ENCODE data around the gene KCTD17. TPM values are rescaled to one million over a fixed set of nuclear protein-coding genes. Genes with fewer than 3 reads are reported as not detected.

Gene KCTD17
- total and polyA plus RNA-seq, 2 of the 13 experiments (the other 11 are each of a cell fraction or from before 2014, with no cell fraction given), result 5.3 to 11.7 TPM

DNA sequence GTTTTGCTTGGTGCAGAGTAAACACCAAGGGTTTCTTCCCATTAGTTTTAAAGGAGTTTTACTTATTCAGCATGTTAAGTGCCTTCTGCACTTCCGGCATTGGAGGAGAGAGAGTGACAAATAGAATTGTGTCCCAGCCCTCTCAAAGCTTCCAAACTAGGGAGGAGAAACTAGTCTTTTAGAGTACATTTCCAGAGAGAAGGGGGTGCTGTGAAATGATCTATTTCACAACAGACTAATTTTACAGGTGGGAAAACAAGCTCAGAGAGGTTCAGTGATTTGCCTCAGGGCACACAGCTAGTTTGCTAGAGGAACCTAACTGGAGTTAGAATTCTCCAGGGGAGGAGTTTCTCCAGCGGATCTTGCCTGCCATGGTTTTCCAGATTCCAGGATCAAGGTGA lies 19.4 kb upstream of the KCTD17 start (continued):
- TF ChIP-seq ARID3A (IDR thresholded peaks at IDR 0.05; ENCODE audit: low read depth, low read length) (no peak), ZNF749 (CRISPR knock-in tag; IDR thresholded peaks at IDR 0.05; ENCODE audit: borderline replicate concordance) (peak; percentile 3; the same call in 1 of the 2 replicates), ZNF160 (CRISPR knock-in tag; IDR thresholded peaks at IDR 0.05) (no peak), DMAP1 (CRISPR knock-in tag; IDR thresholded peaks at IDR 0.05) (no peak), ZNF598 (CRISPR knock-in tag; IDR thresholded peaks at IDR 0.05; ENCODE audit: borderline replicate concordance) (no peak), TRAFD1 (CRISPR knock-in tag; IDR thresholded peaks at IDR 0.05; ENCODE audit: borderline replicate concordance) (no peak), ZC3H4 (CRISPR knock-in tag; IDR thresholded peaks at IDR 0.05; ENCODE audit: borderline replicate concordance) (peak; percentile 46; the same call in 1 of the 2 replicates), ZNF326 (CRISPR knock-in tag; IDR thresholded peaks at IDR 0.05; ENCODE audit: borderline replicate concordance) (no peak), ZNF816 (CRISPR knock-in tag; IDR thresholded peaks at IDR 0.05; ENCODE audit: borderline replicate concordance) (no peak), ELF1 (CRISPR knock-in tag; IDR thresholded peaks at IDR 0.05) (peak; percentile 81), DR1 (CRISPR knock-in tag; IDR thresholded peaks at IDR 0.05) (no peak), CAMTA2 (CRISPR knock-in tag; IDR thresholded peaks at IDR 0.05; ENCODE audit: borderline replicate concordance) (no peak), ARID2 (CRISPR knock-in tag; IDR thresholded peaks at IDR 0.05; ENCODE audit: borderline replicate concordance) (0 out of 2 replicates have a peak, but pooled peaks have one; percentile 3), ATRX (CRISPR knock-in tag; IDR thresholded peaks at IDR 0.05; ENCODE audit: borderline replicate concordance) (no peak), CENPX (CRISPR knock-in tag; IDR thresholded peaks at IDR 0.05) (no peak), NFYC (CRISPR knock-in tag; IDR thresholded peaks at IDR 0.05) (no peak; the same call in 1 of the 2 replicates), TBX3 (IDR thresholded peaks at IDR 0.05; ENCODE audit: borderline replicate concordance) (no peak), AGO2 (optimal IDR thresholded peaks at IDR 0.05; ENCODE audit: low read depth, low read length) (no peak)
- TF ChIP-seq, protein P1, sequence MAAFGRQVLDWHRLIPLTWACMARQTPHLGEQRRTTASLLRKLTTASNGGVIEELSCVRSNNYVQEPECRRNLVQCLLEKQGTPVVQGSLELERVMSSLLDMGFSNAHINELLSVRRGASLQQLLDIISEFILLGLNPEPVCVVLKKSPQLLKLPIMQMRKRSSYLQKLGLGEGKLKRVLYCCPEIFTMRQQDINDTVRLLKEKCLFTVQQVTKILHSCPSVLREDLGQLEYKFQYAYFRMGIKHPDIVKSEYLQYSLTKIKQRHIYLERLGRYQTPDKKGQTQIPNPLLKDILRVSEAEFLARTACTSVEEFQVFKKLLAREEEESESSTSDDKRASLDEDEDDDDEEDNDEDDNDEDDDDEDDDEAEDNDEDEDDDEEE (CRISPR knock-in tag; IDR thresholded peaks at IDR 0.05), result no peak
- TF ChIP-seq, protein P2, sequence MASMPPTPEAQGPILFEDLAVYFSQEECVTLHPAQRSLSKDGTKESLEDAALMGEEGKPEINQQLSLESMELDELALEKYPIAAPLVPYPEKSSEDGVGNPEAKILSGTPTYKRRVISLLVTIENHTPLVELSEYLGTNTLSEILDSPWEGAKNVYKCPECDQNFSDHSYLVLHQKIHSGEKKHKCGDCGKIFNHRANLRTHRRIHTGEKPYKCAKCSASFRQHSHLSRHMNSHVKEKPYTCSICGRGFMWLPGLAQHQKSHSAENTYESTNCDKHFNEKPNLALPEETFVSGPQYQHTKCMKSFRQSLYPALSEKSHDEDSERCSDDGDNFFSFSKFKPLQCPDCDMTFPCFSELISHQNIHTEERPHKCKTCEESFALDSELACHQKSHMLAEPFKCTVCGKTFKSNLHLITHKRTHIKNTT (CRISPR knock-in tag; IDR thresholded peaks at IDR 0.05), result no peak
- TF ChIP-seq, protein P3, sequence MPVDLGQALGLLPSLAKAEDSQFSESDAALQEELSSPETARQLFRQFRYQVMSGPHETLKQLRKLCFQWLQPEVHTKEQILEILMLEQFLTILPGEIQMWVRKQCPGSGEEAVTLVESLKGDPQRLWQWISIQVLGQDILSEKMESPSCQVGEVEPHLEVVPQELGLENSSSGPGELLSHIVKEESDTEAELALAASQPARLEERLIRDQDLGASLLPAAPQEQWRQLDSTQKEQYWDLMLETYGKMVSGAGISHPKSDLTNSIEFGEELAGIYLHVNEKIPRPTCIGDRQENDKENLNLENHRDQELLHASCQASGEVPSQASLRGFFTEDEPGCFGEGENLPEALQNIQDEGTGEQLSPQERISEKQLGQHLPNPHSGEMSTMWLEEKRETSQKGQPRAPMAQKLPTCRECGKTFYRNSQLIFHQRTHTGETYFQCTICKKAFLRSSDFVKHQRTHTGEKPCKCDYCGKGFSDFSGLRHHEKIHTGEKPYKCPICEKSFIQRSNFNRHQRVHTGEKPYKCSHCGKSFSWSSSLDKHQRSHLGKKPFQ (CRISPR knock-in tag; IDR thresholded peaks at IDR 0.05; ENCODE audit: insufficient replicate concordance), result peak; percentile 1
- TF ChIP-seq, protein P4, sequence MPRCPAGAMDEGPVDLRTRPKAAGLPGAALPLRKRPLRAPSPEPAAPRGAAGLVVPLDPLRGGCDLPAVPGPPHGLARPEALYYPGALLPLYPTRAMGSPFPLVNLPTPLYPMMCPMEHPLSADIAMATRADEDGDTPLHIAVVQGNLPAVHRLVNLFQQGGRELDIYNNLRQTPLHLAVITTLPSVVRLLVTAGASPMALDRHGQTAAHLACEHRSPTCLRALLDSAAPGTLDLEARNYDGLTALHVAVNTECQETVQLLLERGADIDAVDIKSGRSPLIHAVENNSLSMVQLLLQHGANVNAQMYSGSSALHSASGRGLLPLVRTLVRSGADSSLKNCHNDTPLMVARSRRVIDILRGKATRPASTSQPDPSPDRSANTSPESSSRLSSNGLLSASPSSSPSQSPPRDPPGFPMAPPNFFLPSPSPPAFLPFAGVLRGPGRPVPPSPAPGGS (CRISPR knock-in tag; IDR thresholded peaks at IDR 0.05), result no peak
